ENCODE measurements around the gene ZHX3. TPM values are rescaled to one million over a fixed set of nuclear protein-coding genes. Genes with fewer than 3 reads are reported as not detected.

Gene ZHX3
- total and polyA plus RNA-seq, 10 of the 15 experiments (the other 5 are each of a cell fraction or from before 2014, with no cell fraction given) = 1.3 to 14.0 (median 5.0) TPM

DNA sequence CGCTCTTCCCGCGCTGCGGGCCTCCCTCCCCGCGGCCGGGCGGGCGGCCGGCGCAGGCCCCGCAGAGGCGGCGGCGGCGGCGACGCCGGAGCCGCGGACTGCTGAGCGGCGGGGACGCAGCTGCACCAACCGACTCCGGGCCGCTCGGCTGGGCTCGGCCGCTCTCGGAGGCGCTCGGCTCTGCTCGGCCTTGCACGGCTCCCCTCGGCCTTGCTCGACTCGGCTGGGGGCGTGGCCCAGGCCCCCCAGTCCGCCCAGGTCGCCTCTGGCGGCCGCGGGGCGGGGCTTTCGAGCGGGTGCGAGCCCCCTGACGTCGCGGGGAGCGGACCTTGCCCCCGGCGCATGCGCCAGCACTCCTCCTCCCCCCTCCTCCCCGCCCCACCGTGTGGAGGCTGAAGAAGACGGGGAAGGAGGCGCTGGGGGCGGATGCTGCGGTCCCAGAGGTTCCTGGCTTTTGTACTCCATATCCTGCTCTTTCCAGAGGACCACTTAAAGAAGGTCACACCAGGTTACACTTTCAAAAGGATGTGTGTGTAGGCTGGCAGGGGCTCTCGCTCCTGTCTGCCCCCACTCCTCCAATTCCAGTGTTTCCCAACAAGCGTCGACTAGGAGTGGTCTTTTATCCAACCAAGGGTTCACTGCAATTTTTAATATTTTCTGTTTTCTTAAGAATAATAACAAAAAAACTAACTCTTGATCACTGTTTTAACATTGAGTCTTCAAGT, at the start of gene ZHX3 (continued):
- no peak for TF ChIP-seq NFYA (IDR thresholded peaks at IDR 0.05; ENCODE audit: borderline replicate concordance, low read depth, low read length)
- no peak for TF ChIP-seq DPF2 (IDR thresholded peaks at IDR 0.05)

DNA sequence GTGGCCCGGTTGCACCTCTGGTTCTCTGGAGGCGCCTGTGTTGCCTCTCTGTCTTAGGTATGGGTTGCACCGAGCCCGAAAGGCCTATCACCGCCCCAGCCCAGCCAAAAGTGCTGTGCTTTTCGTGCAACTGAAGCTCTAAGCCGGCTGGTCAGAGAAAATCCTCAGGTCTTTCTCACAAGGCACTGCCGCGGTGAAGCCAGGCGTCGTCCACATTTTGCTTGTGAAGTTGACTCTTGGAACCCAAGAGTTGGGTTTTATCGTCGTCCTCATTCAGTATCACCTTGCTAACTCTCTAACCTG, 49.8 kb upstream of the ZHX3 start:
- H3K36me3 ChIP-seq (ENCODE audit: control insufficient read depth in 2 of 2, insufficient read depth in 2 of 2, low read length in 1 of 2) = no peaks in the 10 kb centered on the region

More for the DNA sequence above, 49.8 kb upstream of the ZHX3 start:
- H3K4me1 ChIP-seq (ENCODE audit: control insufficient read depth, insufficient read depth, low read length) = peaks cover 14% of the 10 kb centered on the region
- BruUV-seq (replicated peaks) = no TSS peak
- H3K9ac ChIP-seq (ENCODE audit: control insufficient read depth, insufficient read depth, low read length) = no peak overlapping the region
- ChIA-PET RAD21 (ENCODE audit: unreplicated experiment) (no interaction called here), POLR2A (no interaction called here), SMC1A (ENCODE audit: uncharacterized antibody, unreplicated experiment) (no interaction called here), CTCF (no interaction called here)
- no peak overlapping the region for H3K27ac ChIP-seq (ENCODE audit: control insufficient read depth, insufficient read depth)
- ATAC-seq (no peak), DNase-seq (ENCODE audit: low read depth, low spot score) (no peak), FAIRE-seq (no peak)
- no peaks in the 10 kb centered on the region for H3K9me3 ChIP-seq (replicated peaks; ENCODE audit: control insufficient read depth, insufficient read depth, low read length)
- H3K79me2 ChIP-seq (ENCODE audit: control insufficient read depth, insufficient read depth, low read length) = no peaks in the 10 kb centered on the region
- H4K20me1 ChIP-seq (ENCODE audit: control insufficient read depth, insufficient read depth) = no peaks in the 10 kb centered on the region
- intact Hi-C loops (cut with micrococcal nuclease; ENCODE audit: unreplicated experiment) = no loop called here
- H2AFZ ChIP-seq (ENCODE audit: control insufficient read depth, low read depth, low read length) = no peak overlapping the region
- H3K4me3 ChIP-seq = no peak overlapping the region
- no peak for TF ChIP-seq BHLHE40 (IDR thresholded peaks at IDR 0.05; ENCODE audit: borderline replicate concordance in 1 of 2, low read depth in 2 of 2, low read length in 1 of 2)
- no peak for TF ChIP-seq GATAD2B (conservative IDR thresholded peaks at IDR 0.05; ENCODE audit: low read depth)
- TF ChIP-seq TCF12 (IDR thresholded peaks at IDR 0.05; ENCODE audit: low read depth, low read length) = no peak
- TF ChIP-seq ZNF217 (IDR thresholded peaks at IDR 0.05) = no peak
- TF ChIP-seq EGR1 (IDR thresholded peaks at IDR 0.05; ENCODE audit: borderline replicate concordance in 1 of 2, low read depth in 2 of 2, low read length in 2 of 2) = no peak
- 55% methylated on average over 13 of the region's 13 CpGs for WGBS (ENCODE audit: insufficient coverage, insufficient replicate concordance, low lambda C conversion rate, missing lambda C conversion rate)
- peaks cover 0 to 15% of the 10 kb centered on the region in 2 experiments for H3K27me3 ChIP-seq (replicated peaks in 1 of 2; ENCODE audit: control insufficient read depth in 2 of 2, insufficient read depth in 2 of 2, low read length in 1 of 2)
- in situ Hi-C loops (cut with MboI) = no loop called here
- H3K4me2 ChIP-seq (ENCODE audit: control insufficient read depth, insufficient read depth) = no peak overlapping the region
